ENCODE results near the gene WDR86. TPM values are rescaled to one million over a fixed set of nuclear protein-coding genes. Genes with fewer than 3 reads are reported as not detected.

WDR86 gene
- total RNA-seq, 1 experiment from 2014 or later = 0.86 TPM

- no peaks in the 10 kb centered on the region for H3K36me3 ChIP-seq (ENCODE audit: insufficient read depth, low read length, poor library complexity, severe bottlenecking)
- H3K27me3 ChIP-seq (replicated peaks; ENCODE audit: insufficient read depth, low read depth, low read length, poor library complexity) = no peaks in the 10 kb centered on the region
- TF ChIP-seq CTCF (conservative IDR thresholded peaks at IDR 0.05; ENCODE audit: low read depth, low read length) (no peak), EZH2 (IDR thresholded peaks at IDR 0.05; ENCODE audit: borderline replicate concordance, low read depth, low read length, poor library complexity, severe bottlenecking) (no peak)
Observed at GRCh38 chr7:151426904-151427704, 17.3 kb upstream of the WDR86 start.

GRCh38 chr7:151426441-151426903 is 16.6 kb upstream of the WDR86 start:
- H3K4me3 ChIP-seq (ENCODE audit: low read depth, low read length, poor library complexity, severe bottlenecking) = no peak overlapping the region
- TF ChIP-seq EZH2 (IDR thresholded peaks at IDR 0.05; ENCODE audit: borderline replicate concordance, low read depth, low read length, poor library complexity, severe bottlenecking) (no peak), CTCF (conservative IDR thresholded peaks at IDR 0.05; ENCODE audit: low read depth, low read length) (no peak)
- no peaks in the 10 kb centered on the region for H3K9me3 ChIP-seq (ENCODE audit: low read depth, low read length, poor library complexity, severe bottlenecking)
- no peaks in the 10 kb centered on the region for H3K36me3 ChIP-seq (ENCODE audit: insufficient read depth, low read length, poor library complexity, severe bottlenecking)
- BruUV-seq (replicated peaks) = no TSS peak
- ChIA-PET CTCF (interaction anchor here (0.7 kb wide), 1 partner anchor 28 kb away, joined by 3 read pairs; no protein-coding TSS in a partner anchor), POLR2A (ENCODE audit: low non-redundant PET) (no interaction called here)
- no peaks in the 10 kb centered on the region for H3K27me3 ChIP-seq (replicated peaks; ENCODE audit: insufficient read depth, low read depth, low read length, poor library complexity)
- no peak overlapping the region for H3K27ac ChIP-seq (ENCODE audit: low read depth, low read length, poor library complexity, severe bottlenecking)
- H3K4me1 ChIP-seq (ENCODE audit: insufficient read depth, low read length, poor library complexity, severe bottlenecking) = peaks cover 31% of the 10 kb centered on the region
- DNase-seq (ENCODE audit: low spot score) = peak; percentile 68
- intact Hi-C loops (cut with micrococcal nuclease; ENCODE audit: unreplicated experiment) = no loop called here

More at GRCh38 chr7:151426904-151427704, 17.3 kb upstream of the WDR86 start:
- Histone ChIP-seq H3K4me3 (ENCODE audit: low read depth, low read length, poor library complexity, severe bottlenecking) (no peak overlapping the region), H3K27ac (ENCODE audit: low read depth, low read length, poor library complexity, severe bottlenecking) (no peak overlapping the region), H3K4me1 (ENCODE audit: insufficient read depth, low read length, poor library complexity, severe bottlenecking) (peaks cover 31% of the 10 kb centered on the region), H3K9me3 (ENCODE audit: low read depth, low read length, poor library complexity, severe bottlenecking) (no peaks in the 10 kb centered on the region)
- intact Hi-C loops (cut with micrococcal nuclease; ENCODE audit: unreplicated experiment) = no loop called here
- CTCF ChIA-PET = interaction anchor here (0.7 kb wide), 1 partner anchor 27 kb away, joined by 3 read pairs; no protein-coding TSS in a partner anchor
- DNase-seq (ENCODE audit: low spot score) = no peak
- BruUV-seq (replicated peaks) = no TSS peak
- POLR2A ChIA-PET (ENCODE audit: low non-redundant PET) = no interaction called here

- H3K27ac ChIP-seq (ENCODE audit: low read depth, low read length, poor library complexity, severe bottlenecking) = no peak overlapping the region
- no peaks in the 10 kb centered on the region for H3K9me3 ChIP-seq (ENCODE audit: low read depth, low read length, poor library complexity, severe bottlenecking)
- ChIA-PET POLR2A (ENCODE audit: low non-redundant PET) (no interaction called here), CTCF (interaction anchor here (0.7 kb wide), 1 partner anchor 28 kb away, joined by 3 read pairs; no protein-coding TSS in a partner anchor)
- intact Hi-C loops (cut with micrococcal nuclease; ENCODE audit: unreplicated experiment) = no loop called here
- peaks cover 31% of the 10 kb centered on the region for H3K4me1 ChIP-seq (ENCODE audit: insufficient read depth, low read length, poor library complexity, severe bottlenecking)
- no peak for DNase-seq (ENCODE audit: low spot score)
- no peak for TF ChIP-seq EZH2 (IDR thresholded peaks at IDR 0.05; ENCODE audit: borderline replicate concordance, low read depth, low read length, poor library complexity, severe bottlenecking)
- no peak for TF ChIP-seq CTCF (conservative IDR thresholded peaks at IDR 0.05; ENCODE audit: low read depth, low read length)
- H3K27me3 ChIP-seq (replicated peaks; ENCODE audit: insufficient read depth, low read depth, low read length, poor library complexity) = no peaks in the 10 kb centered on the region
- no TSS peak for BruUV-seq (replicated peaks)
- H3K36me3 ChIP-seq (ENCODE audit: insufficient read depth, low read length, poor library complexity, severe bottlenecking) = no peaks in the 10 kb centered on the region
- no peak overlapping the region for H3K4me3 ChIP-seq (ENCODE audit: low read depth, low read length, poor library complexity, severe bottlenecking)
Observed at GRCh38 chr7:151425670-151426440, 16.0 kb upstream of the WDR86 start.

Data from A673 (cell line).